PFSK-1 (cell line): ENCODE measurements around the gene PLEKHG4B.

ENCODE experiments used
- POLR2AphosphoS5 ChIP-seq: IDR thresholded peaks from 2 replicates; pipeline ENCODE4 v1.6.1; 2012; ENCODE audit warnings: low read depth, mild to moderate bottlenecking, control low read depth, low read length, moderate library complexity
- TF ChIP-seq, protein P1 (sequence below), 2 experiments: IDR thresholded peaks; 2 replicates each; pipeline versions ENCODE4 v1.6.1 to v1.8.0; 2011 to 2012; ENCODE audit warnings: low read depth in 2 of 2, low read length in 2 of 2, control low read depth in 1 of 2, inconsistent platforms in 1 of 2, mild to moderate bottlenecking in 1 of 2, moderate library complexity in 1 of 2; ENCODE audit not compliant: insufficient read depth in 1 of 2

GRCh38 chr5:162565-163337 is 70.8 kb downstream of the PLEKHG4B start:
- no peak for TF ChIP-seq POLR2AphosphoS5
- TF ChIP-seq, protein P1, sequence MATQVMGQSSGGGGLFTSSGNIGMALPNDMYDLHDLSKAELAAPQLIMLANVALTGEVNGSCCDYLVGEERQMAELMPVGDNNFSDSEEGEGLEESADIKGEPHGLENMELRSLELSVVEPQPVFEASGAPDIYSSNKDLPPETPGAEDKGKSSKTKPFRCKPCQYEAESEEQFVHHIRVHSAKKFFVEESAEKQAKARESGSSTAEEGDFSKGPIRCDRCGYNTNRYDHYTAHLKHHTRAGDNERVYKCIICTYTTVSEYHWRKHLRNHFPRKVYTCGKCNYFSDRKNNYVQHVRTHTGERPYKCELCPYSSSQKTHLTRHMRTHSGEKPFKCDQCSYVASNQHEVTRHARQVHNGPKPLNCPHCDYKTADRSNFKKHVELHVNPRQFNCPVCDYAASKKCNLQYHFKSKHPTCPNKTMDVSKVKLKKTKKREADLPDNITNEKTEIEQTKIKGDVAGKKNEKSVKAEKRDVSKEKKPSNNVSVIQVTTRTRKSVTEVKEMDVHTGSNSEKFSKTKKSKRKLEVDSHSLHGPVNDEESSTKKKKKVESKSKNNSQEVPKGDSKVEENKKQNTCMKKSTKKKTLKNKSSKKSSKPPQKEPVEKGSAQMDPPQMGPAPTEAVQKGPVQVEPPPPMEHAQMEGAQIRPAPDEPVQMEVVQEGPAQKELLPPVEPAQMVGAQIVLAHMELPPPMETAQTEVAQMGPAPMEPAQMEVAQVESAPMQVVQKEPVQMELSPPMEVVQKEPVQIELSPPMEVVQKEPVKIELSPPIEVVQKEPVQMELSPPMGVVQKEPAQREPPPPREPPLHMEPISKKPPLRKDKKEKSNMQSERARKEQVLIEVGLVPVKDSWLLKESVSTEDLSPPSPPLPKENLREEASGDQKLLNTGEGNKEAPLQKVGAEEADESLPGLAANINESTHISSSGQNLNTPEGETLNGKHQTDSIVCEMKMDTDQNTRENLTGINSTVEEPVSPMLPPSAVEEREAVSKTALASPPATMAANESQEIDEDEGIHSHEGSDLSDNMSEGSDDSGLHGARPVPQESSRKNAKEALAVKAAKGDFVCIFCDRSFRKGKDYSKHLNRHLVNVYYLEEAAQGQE (IDR thresholded peaks at IDR 0.05; ENCODE audit: insufficient read depth in 1 of 2, low read depth in 2 of 2, low read length in 2 of 2) = no peak
